ENCODE results near the gene RFNG.

Gene RFNG

GRCh38 chr17:82089723-82090548 lies 38.3 kb upstream of the RFNG start:
- no peak for DNase-seq
- no peaks in the 10 kb centered on the region for H3K27me3 ChIP-seq (ENCODE audit: insufficient read depth, low read length)
- H3K9me3 ChIP-seq (ENCODE audit: insufficient read depth, low read depth, low read length): peaks cover 11% of the 10 kb centered on the region
- no peak overlapping the region for H3K4ac ChIP-seq (ENCODE audit: low read depth, low read length)
- H2BK12ac ChIP-seq (ENCODE audit: low read length): no peak overlapping the region
- no peaks in the 10 kb centered on the region for H3K79me1 ChIP-seq (ENCODE audit: low read length)
- no peak overlapping the region for H3K4me2 ChIP-seq (ENCODE audit: low read length)
- peaks cover 95% of the 10 kb centered on the region in 2 experiments for H3K36me3 ChIP-seq (ENCODE audit: control insufficient read depth in 1 of 2, insufficient read depth in 2 of 2, low read length in 2 of 2)
- H2AFZ ChIP-seq (ENCODE audit: insufficient read depth, low read length, poor library complexity): no peak overlapping the region
- H4K8ac ChIP-seq (ENCODE audit: low read depth, low read length): no peak overlapping the region
- no peak overlapping the region for H4K12ac ChIP-seq (ENCODE audit: low read depth, low read length)
- no peak overlapping the region for H2AK5ac ChIP-seq (ENCODE audit: low read length)
- H3K18ac ChIP-seq (ENCODE audit: low read length): no peak overlapping the region
- WGBS (ENCODE audit: extremely low coverage, insufficient coverage, insufficient read length): no CpG with 5 or more reads among the region's 29 CpGs
- no peak overlapping the region for H3K9ac ChIP-seq (ENCODE audit: low read length)
- H3K14ac ChIP-seq (ENCODE audit: low read length): no peak overlapping the region
- no peak overlapping the region for H2BK5ac ChIP-seq (ENCODE audit: low read depth, low read length, poor library complexity)
- no peak overlapping the region for H4K91ac ChIP-seq (ENCODE audit: low read depth, low read length)
- peaks cover 2% of the 10 kb centered on the region for H3K79me2 ChIP-seq (ENCODE audit: control insufficient read depth, insufficient read depth, low read length, poor library complexity)
- H3K23ac ChIP-seq (ENCODE audit: low read length): no peak overlapping the region
- H3K27ac ChIP-seq (ENCODE audit: low read depth, low read length): no peak overlapping the region
- H3K4me1 ChIP-seq (ENCODE audit: control insufficient read depth in 1 of 2, insufficient read depth in 2 of 2, low read length in 2 of 2): no peaks in the 10 kb centered on the region
- no peak overlapping the region for H3K4me3 ChIP-seq (ENCODE audit: low read depth, low read length)
- no peak overlapping the region for H2BK120ac ChIP-seq (ENCODE audit: insufficient read depth, low read length, poor library complexity)

- Histone ChIP-seq H3K79me2 (ENCODE audit: control insufficient read depth, insufficient read depth, low read length, poor library complexity) (peaks cover 1% of the 10 kb centered on the region), H2BK12ac (ENCODE audit: low read length) (no peak overlapping the region), H3K36me3 (ENCODE audit: control insufficient read depth in 1 of 2, insufficient read depth in 2 of 2, low read length in 2 of 2) (peaks cover 98 to 99% of the 10 kb centered on the region in 2 experiments), H3K4me2 (ENCODE audit: low read length) (no peak overlapping the region), H3K27me3 (ENCODE audit: insufficient read depth, low read length) (no peaks in the 10 kb centered on the region), H2BK120ac (ENCODE audit: insufficient read depth, low read length, poor library complexity) (no peak overlapping the region), H3K4ac (ENCODE audit: low read depth, low read length) (no peak overlapping the region), H3K18ac (ENCODE audit: low read length) (no peak overlapping the region), H3K14ac (ENCODE audit: low read length) (no peak overlapping the region), H3K4me3 (ENCODE audit: low read depth, low read length) (no peak overlapping the region), H3K27ac (ENCODE audit: low read depth, low read length) (no peak overlapping the region), H2BK5ac (ENCODE audit: low read depth, low read length, poor library complexity) (no peak overlapping the region), H4K8ac (ENCODE audit: low read depth, low read length) (no peak overlapping the region), H4K91ac (ENCODE audit: low read depth, low read length) (no peak overlapping the region), H3K9me3 (ENCODE audit: insufficient read depth, low read depth, low read length) (peaks cover 11% of the 10 kb centered on the region), H2AK5ac (ENCODE audit: low read length) (no peak overlapping the region), H4K12ac (ENCODE audit: low read depth, low read length) (no peak overlapping the region), H3K4me1 (ENCODE audit: control insufficient read depth in 1 of 2, insufficient read depth in 2 of 2, low read length in 2 of 2) (no peaks in the 10 kb centered on the region), H2AFZ (ENCODE audit: insufficient read depth, low read length, poor library complexity) (no peak overlapping the region), H3K23ac (ENCODE audit: low read length) (no peak overlapping the region), H3K79me1 (ENCODE audit: low read length) (no peaks in the 10 kb centered on the region), H3K9ac (ENCODE audit: low read length) (no peak overlapping the region)
- no CpG with 5 or more reads among the region's 47 CpGs for WGBS (ENCODE audit: extremely low coverage, insufficient coverage, insufficient read length)
- DNase-seq: no peak
These were observed 37.5 kb upstream of the RFNG start for GRCh38 chr17:82088838-82089722.

DNA sequence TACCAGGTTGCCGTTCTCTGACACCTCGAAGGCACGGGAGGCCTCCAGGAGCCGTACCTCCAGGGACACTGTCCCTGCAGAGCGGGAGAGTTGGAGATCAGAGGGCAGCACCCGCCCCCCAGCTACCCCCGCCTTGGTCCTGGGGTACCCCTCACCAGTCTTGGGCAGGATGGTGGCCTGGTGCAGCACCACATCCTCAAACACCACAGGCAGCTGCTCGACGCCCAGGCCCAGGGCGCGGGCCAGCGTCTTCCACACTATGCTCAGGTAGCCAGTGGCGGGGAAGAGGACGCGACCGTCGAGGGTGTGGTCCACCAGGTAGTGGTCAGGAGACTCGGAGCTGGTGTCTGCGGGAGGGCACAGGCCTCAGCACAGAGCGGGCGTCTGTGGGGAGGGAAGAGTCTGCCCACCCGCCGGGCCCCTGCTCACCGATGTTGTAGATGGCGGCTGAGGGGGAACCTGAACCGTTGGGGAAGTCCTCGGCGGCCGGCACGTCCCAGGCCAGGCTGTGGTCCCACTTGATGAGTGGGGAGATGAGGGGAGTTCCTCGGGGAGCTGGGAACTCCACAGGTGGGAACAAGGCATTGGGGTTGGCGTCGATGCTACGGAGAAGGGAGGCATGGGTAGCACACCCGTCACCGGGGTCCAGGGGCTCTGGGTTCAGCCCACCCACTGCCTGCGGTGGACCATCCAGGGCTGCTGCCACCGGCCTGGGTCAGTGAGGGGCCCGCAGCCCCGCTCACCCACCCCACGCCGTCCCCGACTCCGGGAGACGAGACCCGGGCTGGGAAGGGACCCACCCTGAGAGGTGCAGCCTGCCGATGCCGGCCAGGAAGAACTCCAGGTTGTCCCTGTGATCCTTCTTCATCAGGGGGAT lies 36.6 kb upstream of the RFNG start:
- no peak overlapping the region for H2BK120ac ChIP-seq (ENCODE audit: insufficient read depth, low read length, poor library complexity)
- H3K14ac ChIP-seq (ENCODE audit: low read length): no peak overlapping the region
- no peak overlapping the region for H2AFZ ChIP-seq (ENCODE audit: insufficient read depth, low read length, poor library complexity)
- H3K79me1 ChIP-seq (ENCODE audit: low read length): no peaks in the 10 kb centered on the region
- no peak overlapping the region for H3K4me3 ChIP-seq (ENCODE audit: low read depth, low read length)
- H3K9me3 ChIP-seq (ENCODE audit: insufficient read depth, low read depth, low read length): peaks cover 8% of the 10 kb centered on the region
- no peak overlapping the region for H3K4ac ChIP-seq (ENCODE audit: low read depth, low read length)
- no peak overlapping the region for H3K9ac ChIP-seq (ENCODE audit: low read length)
- H3K27ac ChIP-seq (ENCODE audit: low read depth, low read length): no peak overlapping the region
- no peaks in the 10 kb centered on the region for H3K4me1 ChIP-seq (ENCODE audit: control insufficient read depth in 1 of 2, insufficient read depth in 2 of 2, low read length in 2 of 2)
- no peak overlapping the region for H4K12ac ChIP-seq (ENCODE audit: low read depth, low read length)
- no peak overlapping the region for H2AK5ac ChIP-seq (ENCODE audit: low read length)
- no peak overlapping the region for H3K4me2 ChIP-seq (ENCODE audit: low read length)
- no peak overlapping the region for H3K18ac ChIP-seq (ENCODE audit: low read length)
- H3K36me3 ChIP-seq (ENCODE audit: control insufficient read depth in 1 of 2, insufficient read depth in 2 of 2, low read length in 2 of 2): peaks cover 99 to 100% of the 10 kb centered on the region in 2 experiments
- no peak overlapping the region for H2BK12ac ChIP-seq (ENCODE audit: low read length)
- DNase-seq: no peak
- no peaks in the 10 kb centered on the region for H3K79me2 ChIP-seq (ENCODE audit: control insufficient read depth, insufficient read depth, low read length, poor library complexity)
- WGBS (ENCODE audit: extremely low coverage, insufficient coverage, insufficient read length): no CpG with 5 or more reads among the region's 48 CpGs
- no peak overlapping the region for H2BK5ac ChIP-seq (ENCODE audit: low read depth, low read length, poor library complexity)
- H3K27me3 ChIP-seq (ENCODE audit: insufficient read depth, low read length): no peaks in the 10 kb centered on the region
- H4K8ac ChIP-seq (ENCODE audit: low read depth, low read length): no peak overlapping the region
- H4K91ac ChIP-seq (ENCODE audit: low read depth, low read length): no peak overlapping the region
- no peak overlapping the region for H3K23ac ChIP-seq (ENCODE audit: low read length)

Measured in trophoblast cell (in vitro differentiated cells and primary cell).